ENCODE measurements around the gene APH1A. TPM values are rescaled to one million over a fixed set of nuclear protein-coding genes. Genes with fewer than 3 reads are reported as not detected.

APH1A gene
- total RNA-seq: 92.0 and 110 TPM in 2 replicates

GRCh38 chr1:150268705-150269403, at the start of gene APH1A:
APH1A (minus strand) TSS chr1:150269016; CDS start chr1:150268810, 206 bp downstream.

GRCh38 chr1:150293433-150294253, 24.8 kb upstream of the APH1A start, which contains the start of gene MRPS21:
MRPS21 (plus strand) TSS chr1:150293861; CDS start chr1:150294367, 506 bp downstream.

GRCh38 chr1:150281758-150282557, 13.1 kb upstream of the APH1A start, which contains the start of gene CIART:
CIART (plus strand) TSS chr1:150282554; CDS start chr1:150283268, 714 bp downstream.

GRCh38 chr1:150257624-150258585, 10.9 kb downstream of the APH1A start, which contains the start of gene CA14:
CA14 (plus strand) TSS chr1:150257774; CDS start chr1:150258129, 355 bp downstream.

DNA sequence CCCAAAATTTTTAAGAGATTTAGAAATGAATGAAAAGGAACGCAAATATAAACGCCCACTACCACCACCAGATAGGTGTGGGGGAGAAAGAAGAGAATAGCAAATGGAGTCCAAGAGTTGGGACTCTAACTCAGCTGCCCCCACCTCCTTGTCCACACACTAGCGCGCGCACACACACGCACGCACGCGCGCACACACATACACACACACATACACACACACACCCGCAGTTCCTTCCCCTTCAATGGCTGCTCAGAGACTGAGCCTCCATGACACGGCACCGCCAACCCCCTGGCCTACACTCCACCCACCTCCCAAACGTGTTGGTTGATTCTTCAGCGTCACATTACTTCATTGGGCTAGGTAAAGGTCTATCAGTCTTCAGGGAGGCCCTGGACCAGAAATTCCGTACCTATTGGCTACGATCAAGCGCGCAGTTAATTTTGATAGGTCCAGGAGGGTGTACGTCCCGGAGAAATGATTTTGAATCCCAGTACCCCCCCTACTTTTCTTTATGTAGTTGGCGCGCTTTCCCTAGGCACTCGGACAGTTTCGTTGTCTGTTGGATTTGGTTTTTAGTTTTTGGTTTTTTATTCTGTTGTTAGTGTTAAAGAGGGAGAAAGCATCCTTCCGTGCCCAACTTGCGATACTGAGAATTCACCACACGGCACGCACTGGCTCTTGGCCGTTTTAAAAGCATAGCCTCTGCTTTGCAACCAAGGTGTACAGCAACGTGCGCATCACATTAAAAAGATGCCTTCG, 32.8 kb downstream of the APH1A start, which contains the start of gene ANP32E:
Gene ANP32E, minus strand, starts transcription at position 261 of the 762 bp plus-strand sequence. CDS start 326 bp downstream, outside the sequence.

Other genes with a start within 250 kb of the APH1A start
- gene VPS45, start 201.2 kb downstream of the APH1A start, total RNA-seq: 29.6 and 32.4 TPM in 2 replicates
- 45.7 and 64.1 TPM in 2 replicates for gene PLEKHO1, start 119.1 kb downstream of the APH1A start, total RNA-seq
- 14.9 and 19.5 TPM in 2 replicates for gene ANP32E, start 32.9 kb downstream of the APH1A start, total RNA-seq
- not detected in 2 replicates for gene CA14, start 11.2 kb downstream of the APH1A start, total RNA-seq
- 11.5 and 12.5 TPM in 2 replicates for gene C1orf54, start 3.8 kb upstream of the APH1A start, total RNA-seq
- gene CIART, start 13.5 kb upstream of the APH1A start, total RNA-seq: 3.0 and 4.6 TPM in 2 replicates
- gene MRPS21, start 24.8 kb upstream of the APH1A start, total RNA-seq: 107 and 111 TPM in 2 replicates
- gene PRPF3, start 52.5 kb upstream of the APH1A start, total RNA-seq: 29.9 and 38.6 TPM in 2 replicates
- 4.9 and 5.4 TPM in 2 replicates for gene RPRD2, start 95.1 kb upstream of the APH1A start, total RNA-seq
- 10.8 and 13.5 TPM in 2 replicates for gene TARS2, start 218.4 kb upstream of the APH1A start, total RNA-seq
- 6.3 and 7.8 TPM in 2 replicates for gene ECM1, start 239.1 kb upstream of the APH1A start, total RNA-seq
- gene FALEC, start 246.7 kb upstream of the APH1A start, total RNA-seq: 0.18 and 0.57 TPM in 2 replicates

Data from smooth muscle cell of bladder (primary cell).